Nephron (organoid): ENCODE results near the gene TBRG4.

Experiments used
- H3K27ac Mint-ChIP-seq, 3 experiments: 2 replicates each; pipeline ENCODE4 v1.8.0; 2020; ENCODE audit warnings: mixed read lengths in 3 of 3, mild to moderate bottlenecking in 2 of 3, moderate library complexity in 1 of 3
- H3K27me3 Mint-ChIP-seq: 2 replicates; pipeline ENCODE4 v1.8.0; 2021; ENCODE audit warnings: low read depth, mild to moderate bottlenecking, moderate library complexity, mixed read lengths
- H3K36me3 Mint-ChIP-seq: 2 replicates; pipeline ENCODE4 v1.8.0; 2020; ENCODE audit warnings: low read depth, mixed read lengths
- H3K4me1 Mint-ChIP-seq: 2 replicates; pipeline ENCODE4 v1.8.0; 2020; ENCODE audit warnings: mixed read lengths
- H3K4me3 Mint-ChIP-seq, 3 experiments: 2 replicates each; pipeline ENCODE4 v1.8.0; 2020; ENCODE audit warnings: mild to moderate bottlenecking in 3 of 3, mixed read lengths in 3 of 3, moderate library complexity in 2 of 3
- H3K9me3 Mint-ChIP-seq: 2 replicates; pipeline ENCODE4 v1.8.0; 2020; ENCODE audit warnings: mixed read lengths
- TF ChIP-seq, protein P1 (sequence below), 3 experiments: fragments of 200-600 bp; sonication (generic); IDR thresholded peaks; one replicate each; pipeline ENCODE4 v1.5.0; 2021; ENCODE audit warnings: antibody characterized with exemption in 3 of 3; ENCODE audit not compliant: unreplicated experiment in 3 of 3

The TBRG4 gene

GRCh38 chr7:45060295-45060694, 51.2 kb downstream of the TBRG4 start:
- Mint-ChIP-seq H3K27me3 (no peaks in the 10 kb centered on the region), H3K9me3 (peaks cover 6% of the 10 kb centered on the region), H3K4me3 (no peak overlapping the region), H3K4me1 (no peaks in the 10 kb centered on the region), H3K27ac (no peak overlapping the region), H3K36me3 (peaks cover 48% of the 10 kb centered on the region)
- TF ChIP-seq, protein P1, sequence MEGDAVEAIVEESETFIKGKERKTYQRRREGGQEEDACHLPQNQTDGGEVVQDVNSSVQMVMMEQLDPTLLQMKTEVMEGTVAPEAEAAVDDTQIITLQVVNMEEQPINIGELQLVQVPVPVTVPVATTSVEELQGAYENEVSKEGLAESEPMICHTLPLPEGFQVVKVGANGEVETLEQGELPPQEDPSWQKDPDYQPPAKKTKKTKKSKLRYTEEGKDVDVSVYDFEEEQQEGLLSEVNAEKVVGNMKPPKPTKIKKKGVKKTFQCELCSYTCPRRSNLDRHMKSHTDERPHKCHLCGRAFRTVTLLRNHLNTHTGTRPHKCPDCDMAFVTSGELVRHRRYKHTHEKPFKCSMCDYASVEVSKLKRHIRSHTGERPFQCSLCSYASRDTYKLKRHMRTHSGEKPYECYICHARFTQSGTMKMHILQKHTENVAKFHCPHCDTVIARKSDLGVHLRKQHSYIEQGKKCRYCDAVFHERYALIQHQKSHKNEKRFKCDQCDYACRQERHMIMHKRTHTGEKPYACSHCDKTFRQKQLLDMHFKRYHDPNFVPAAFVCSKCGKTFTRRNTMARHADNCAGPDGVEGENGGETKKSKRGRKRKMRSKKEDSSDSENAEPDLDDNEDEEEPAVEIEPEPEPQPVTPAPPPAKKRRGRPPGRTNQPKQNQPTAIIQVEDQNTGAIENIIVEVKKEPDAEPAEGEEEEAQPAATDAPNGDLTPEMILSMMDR (IDR thresholded peaks at IDR 0.05; ENCODE audit: unreplicated experiment in 3 of 3): no peak

DNA sequence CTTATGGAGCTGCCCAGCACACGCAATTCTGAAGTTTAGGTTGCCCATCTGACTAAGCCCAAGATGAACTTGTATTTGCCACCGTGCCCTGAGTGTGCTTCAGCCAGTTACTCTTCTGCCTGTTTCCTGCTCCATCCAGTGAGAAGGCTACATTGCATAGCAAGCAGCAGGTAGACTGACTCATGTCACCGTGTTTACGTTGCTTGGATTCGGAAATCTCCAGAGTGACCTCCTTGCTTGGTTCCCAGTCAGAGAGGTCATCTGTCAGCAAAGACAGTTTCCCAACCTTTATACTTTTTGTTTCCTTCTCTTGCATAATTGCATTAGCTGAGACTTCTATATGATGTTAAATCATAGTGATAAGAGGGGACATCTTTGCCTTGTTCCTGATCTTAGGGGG, 53.6 kb downstream of the TBRG4 start:
- Mint-ChIP-seq H3K4me1 (peaks cover 15% of the 10 kb centered on the region), H3K27ac (no peak overlapping the region)

DNA sequence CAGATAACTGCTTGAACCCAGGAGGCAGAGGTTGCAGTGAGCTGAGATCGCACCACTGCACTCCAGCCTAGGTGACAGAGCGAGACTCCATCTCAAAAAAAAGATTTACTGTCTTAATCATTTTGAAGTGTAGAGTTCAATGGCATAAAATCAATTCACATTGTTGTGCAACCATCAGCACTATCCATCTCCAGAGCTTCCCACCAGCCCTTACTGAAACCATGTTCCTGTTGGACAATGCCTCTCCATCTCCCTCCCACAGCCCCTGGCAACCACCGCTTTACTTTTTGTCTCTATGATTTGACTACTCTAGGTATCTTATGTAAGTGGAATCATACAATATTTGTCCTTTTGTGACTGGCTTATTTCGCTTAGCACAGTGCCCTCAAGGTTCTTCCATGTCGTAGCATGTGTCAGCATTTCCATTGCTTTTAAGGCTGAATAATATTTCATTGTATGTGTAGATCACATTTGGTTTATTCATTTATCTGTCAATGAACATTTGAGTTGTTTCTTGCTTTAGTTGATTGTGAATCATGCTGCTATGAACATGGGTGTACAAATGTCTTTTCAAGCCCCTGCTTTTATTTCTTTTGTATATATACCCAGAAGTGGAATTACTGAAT, 55.8 kb downstream of the TBRG4 start:
- Mint-ChIP-seq H3K27me3 (no peaks in the 10 kb centered on the region), H3K4me1 (peaks cover 26% of the 10 kb centered on the region), H3K27ac (no peak overlapping the region), H3K9me3 (peaks cover 11% of the 10 kb centered on the region), H3K4me3 (no peak overlapping the region), H3K36me3 (peaks cover 55% of the 10 kb centered on the region)
- TF ChIP-seq, protein P1 (IDR thresholded peaks at IDR 0.05; ENCODE audit: unreplicated experiment in 3 of 3): no peak

More for the DNA sequence above, 53.6 kb downstream of the TBRG4 start:
- Mint-ChIP-seq H3K36me3 (peaks cover 52% of the 10 kb centered on the region), H3K4me3 (no peak overlapping the region), H3K9me3 (peaks cover 11% of the 10 kb centered on the region), H3K27me3 (no peaks in the 10 kb centered on the region)
- TF ChIP-seq, protein P1 (IDR thresholded peaks at IDR 0.05; ENCODE audit: unreplicated experiment in 3 of 3): no peak

DNA sequence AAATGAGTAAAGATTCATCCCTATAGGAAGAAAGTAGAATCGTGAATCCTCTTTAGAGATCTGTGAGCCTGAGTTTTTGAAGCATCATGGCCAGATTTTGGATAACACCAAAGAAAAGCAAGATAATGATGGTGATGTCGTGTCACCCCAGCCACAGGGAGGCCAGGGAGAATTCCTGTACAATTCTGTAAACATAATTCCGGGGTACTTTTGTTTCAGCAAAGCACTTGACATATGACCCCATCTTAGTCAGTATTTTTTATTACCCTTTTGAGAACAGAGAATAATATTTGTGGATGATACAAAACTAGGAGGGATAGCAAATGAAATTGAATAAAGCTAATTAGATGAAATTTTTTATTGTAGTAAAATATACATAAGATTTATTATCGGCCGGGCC, 56.5 kb downstream of the TBRG4 start:
- TF ChIP-seq, protein P1 (IDR thresholded peaks at IDR 0.05; ENCODE audit: unreplicated experiment in 3 of 3): no peak
- Mint-ChIP-seq H3K27ac (no peak overlapping the region), H3K4me3 (no peak overlapping the region), H3K36me3 (peaks cover 56% of the 10 kb centered on the region), H3K27me3 (no peaks in the 10 kb centered on the region), H3K9me3 (peaks cover 11% of the 10 kb centered on the region), H3K4me1 (peaks cover 26% of the 10 kb centered on the region)

DNA sequence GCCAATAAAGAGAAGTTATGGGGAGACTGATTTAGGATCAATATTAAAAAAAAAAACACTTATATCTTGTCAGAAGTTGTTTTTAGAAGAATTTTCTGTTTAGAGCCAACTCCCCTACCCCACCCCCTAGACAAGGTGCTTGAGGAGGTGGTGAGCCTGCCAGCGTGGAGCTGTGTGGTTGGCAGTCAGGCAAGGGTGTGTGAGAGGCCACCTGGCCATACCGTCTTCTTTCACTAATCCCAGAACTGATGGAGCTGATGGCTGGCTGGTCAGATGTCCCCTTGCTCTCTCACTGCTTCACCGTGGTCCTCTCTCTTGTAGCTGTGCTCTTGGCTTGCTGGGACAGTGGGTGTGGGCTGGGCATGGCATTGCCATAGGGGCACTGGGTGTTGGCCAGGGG, 57.1 kb downstream of the TBRG4 start:
- TF ChIP-seq, protein P1 (IDR thresholded peaks at IDR 0.05; ENCODE audit: unreplicated experiment in 3 of 3): no peak
- H3K36me3 Mint-ChIP-seq: peaks cover 58% of the 10 kb centered on the region
- H3K27ac Mint-ChIP-seq: no peak overlapping the region
- H3K4me3 Mint-ChIP-seq: no peak overlapping the region
- peaks cover 26% of the 10 kb centered on the region for H3K4me1 Mint-ChIP-seq
- H3K27me3 Mint-ChIP-seq: no peaks in the 10 kb centered on the region
- peaks cover 11% of the 10 kb centered on the region for H3K9me3 Mint-ChIP-seq

DNA sequence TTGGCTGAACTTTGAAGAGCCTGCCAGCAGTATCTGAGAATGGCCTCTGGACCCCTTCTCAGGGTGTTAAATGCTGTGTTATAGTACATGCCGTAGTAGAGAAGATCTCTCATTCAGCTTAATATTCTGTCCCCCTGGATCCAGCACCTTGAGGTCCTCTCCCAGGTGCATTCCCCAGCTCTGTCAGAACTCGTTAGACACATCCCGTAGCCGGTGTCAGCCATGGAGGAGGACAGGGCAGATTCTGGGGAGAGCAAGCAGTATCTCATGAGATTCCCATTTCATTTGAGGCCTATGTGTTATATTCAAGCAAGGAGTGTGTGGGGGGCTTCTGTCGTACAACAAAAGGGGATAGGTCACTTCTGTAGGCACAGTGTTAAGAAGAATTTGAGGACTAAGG, 57.6 kb downstream of the TBRG4 start:
- no peak overlapping the region for H3K27ac Mint-ChIP-seq
- H3K9me3 Mint-ChIP-seq: peaks cover 11% of the 10 kb centered on the region
- no peak overlapping the region for H3K4me3 Mint-ChIP-seq
- peaks cover 58% of the 10 kb centered on the region for H3K36me3 Mint-ChIP-seq
- TF ChIP-seq, protein P1 (IDR thresholded peaks at IDR 0.05; ENCODE audit: unreplicated experiment in 3 of 3): no peak
- H3K27me3 Mint-ChIP-seq: no peaks in the 10 kb centered on the region
- peaks cover 26% of the 10 kb centered on the region for H3K4me1 Mint-ChIP-seq
